Adrenal gland (tissue), 12 donors: ENCODE results near the gene TMEM62. TPM values are rescaled to one million over a fixed set of nuclear protein-coding genes. Genes with fewer than 3 reads are reported as not detected.
A peak's percentile ranks its signal among the peaks of the same experiment; 100 is the strongest.

ENCODE experiments used
- DNase-seq, 7 donors: peaks; one replicate each; pipeline ENCODE4 v3.0.0-alpha.2; 2019 to 2020
- H3K27ac ChIP-seq, 5 donors: fragments of 200-600 bp; sonication (generic) in 4 of 5; 1 replicate in 3 of 5; 2 replicates in 2 of 5; pipeline versions ENCODE4 v1.5.1 to v1.8.0; 2016 to 2020; ENCODE audit warnings: mild to moderate bottlenecking in 1 of 5
- H3K27me3 ChIP-seq: fragments of 200-600 bp; 2 replicates; pipeline ENCODE4 v1.8.0; 2021
- H3K36me3 ChIP-seq, 2 donors: fragments of 200-600 bp; replicated peaks in 1 of 2; 1 replicate in 1 of 2; 2 replicates in 1 of 2; pipeline versions ENCODE4 v1.5.1 to v1.8.0; 2018 to 2022
- H3K4me1 ChIP-seq, 2 donors: fragments of 200-600 bp; replicated peaks in 1 of 2; 1 replicate in 1 of 2; 2 replicates in 1 of 2; pipeline versions ENCODE4 v1.5.1 to v1.8.0; 2018 to 2021
- H3K4me3 ChIP-seq, 4 donors: fragments of 200-600 bp; sonication (generic) in 3 of 4; one replicate each; pipeline ENCODE4 v1.5.1; 2016 to 2018
- H3K9me3 ChIP-seq, 3 donors: fragments of 200-600 bp; sonication (generic) in 1 of 3; replicated peaks in 1 of 3; 1 replicate in 2 of 3; 2 replicates in 1 of 3; pipeline versions ENCODE4 v1.5.1 to v1.8.0; 2016 to 2021
- POLR2A ChIP-seq, 2 donors: fragments of 450-650 bp; IDR thresholded peaks; one replicate each; pipeline ENCODE4 v1.6.1; 2017; ENCODE audit warnings: antibody characterized with exemption in 2 of 2, mild to moderate bottlenecking in 2 of 2, moderate library complexity in 1 of 2
- WGBS, 4 donors: extraction: QIAGEN DNeasy Blood & Tissue Kit in 2 of 4; methylation state at CpG; one replicate each; pipeline versions ENCODE4 v1.1.5 to v1.1.7; 2013 to 2017; 5-methylcytosine and 5-hydroxymethylcytosine counted together
- intact Hi-C, 2 donors: fragments of 100-400 bp; cut with DNase I; formaldehyde crosslinking; loops; one replicate each; pipeline versions ENCODE4 v1.14.1 to v1.15.0; 2022 to 2023
- polyA plus RNA-seq, 3 donors: library from polyadenylated mRNA; stranded (reverse); fragments of 200-250 nt in 2 of 3; fragments of 350-450 nt in 1 of 3; fragmentation: Illumina TruSeq in 1 of 3; extraction: RNeasy Lipid Tissue Mini Kit (QIAGEN cat#74804) in 1 of 3; gene quantifications; one replicate each; pipeline ENCODE4 v1.2.3, GENCODE V29; 2013 to 2014
- total RNA-seq, 9 donors: library from RNA; depleted of rRNA in 4 of 9; stranded (reverse); fragments of >200 nt in 4 of 9; fragments of 120-200 nt in 1 of 9; fragmentation: NEBNext Ultra II Directional in 1 of 9; extraction: Animal tissue kit (Norgen Biotek cat#: 25700) in 1 of 9; gene quantifications; one replicate each; pipeline versions ENCODE4 v1.1.0 to v1.2.4, GENCODE V29; 2013 to 2023
- TF ChIP-seq, protein P1 (sequence below), 6 experiments: fragments of 450-650 bp in 4 of 6; fragments of 200-600 bp in 2 of 6; sonication (generic) in 1 of 6; IDR thresholded peaks; 1 replicate in 5 of 6; 2 replicates in 1 of 6; pipeline versions ENCODE4 v1.5.1 to v1.8.0; 2016 to 2021; ENCODE audit warnings: antibody characterized with exemption in 6 of 6, mild to moderate bottlenecking in 2 of 6, moderate library complexity in 1 of 6
- donor health status: healthy with polysubstance abuse.
- donor health status: Bipolar disorder and iron deficiency.
- donor health status: DM: yes; HTN: yes; CAD: no.
- donor health status: DM: no; HTN: no; CAD: no.
- donor health status: DM: no; HTN: no; CAD: no.
- donor health status: DM: yes; HTN: yes; CAD: no.

Gene TMEM62
- total and polyA plus RNA-seq, 12 donors, result 11.3 to 25.9 (median 18.4) TPM

GRCh38 chr15:43207024-43207423 is 73.6 kb downstream of the TMEM62 start:
- 85 to 93% (median 89%) methylated on average over 9 of the region's 9 CpGs for WGBS, 4 donors
- H3K36me3 ChIP-seq, result no peaks in the 10 kb centered on the region
- peak in 1 of 7 donors; percentile 15 for DNase-seq
- no peak overlapping the region for H3K4me3 ChIP-seq
- no peaks in the 10 kb centered on the region for H3K27me3 ChIP-seq
- intact Hi-C loops, result no loop called here
- no peaks in the 10 kb centered on the region for H3K9me3 ChIP-seq
- TF ChIP-seq POLR2A (IDR thresholded peaks at IDR 0.05), result no peak
- TF ChIP-seq, protein P1, sequence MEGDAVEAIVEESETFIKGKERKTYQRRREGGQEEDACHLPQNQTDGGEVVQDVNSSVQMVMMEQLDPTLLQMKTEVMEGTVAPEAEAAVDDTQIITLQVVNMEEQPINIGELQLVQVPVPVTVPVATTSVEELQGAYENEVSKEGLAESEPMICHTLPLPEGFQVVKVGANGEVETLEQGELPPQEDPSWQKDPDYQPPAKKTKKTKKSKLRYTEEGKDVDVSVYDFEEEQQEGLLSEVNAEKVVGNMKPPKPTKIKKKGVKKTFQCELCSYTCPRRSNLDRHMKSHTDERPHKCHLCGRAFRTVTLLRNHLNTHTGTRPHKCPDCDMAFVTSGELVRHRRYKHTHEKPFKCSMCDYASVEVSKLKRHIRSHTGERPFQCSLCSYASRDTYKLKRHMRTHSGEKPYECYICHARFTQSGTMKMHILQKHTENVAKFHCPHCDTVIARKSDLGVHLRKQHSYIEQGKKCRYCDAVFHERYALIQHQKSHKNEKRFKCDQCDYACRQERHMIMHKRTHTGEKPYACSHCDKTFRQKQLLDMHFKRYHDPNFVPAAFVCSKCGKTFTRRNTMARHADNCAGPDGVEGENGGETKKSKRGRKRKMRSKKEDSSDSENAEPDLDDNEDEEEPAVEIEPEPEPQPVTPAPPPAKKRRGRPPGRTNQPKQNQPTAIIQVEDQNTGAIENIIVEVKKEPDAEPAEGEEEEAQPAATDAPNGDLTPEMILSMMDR (IDR thresholded peaks at IDR 0.05), result no peak
- peaks cover 0 to 3% of the 10 kb centered on the region in 2 donors for H3K4me1 ChIP-seq
- no peak overlapping the region for H3K27ac ChIP-seq

DNA sequence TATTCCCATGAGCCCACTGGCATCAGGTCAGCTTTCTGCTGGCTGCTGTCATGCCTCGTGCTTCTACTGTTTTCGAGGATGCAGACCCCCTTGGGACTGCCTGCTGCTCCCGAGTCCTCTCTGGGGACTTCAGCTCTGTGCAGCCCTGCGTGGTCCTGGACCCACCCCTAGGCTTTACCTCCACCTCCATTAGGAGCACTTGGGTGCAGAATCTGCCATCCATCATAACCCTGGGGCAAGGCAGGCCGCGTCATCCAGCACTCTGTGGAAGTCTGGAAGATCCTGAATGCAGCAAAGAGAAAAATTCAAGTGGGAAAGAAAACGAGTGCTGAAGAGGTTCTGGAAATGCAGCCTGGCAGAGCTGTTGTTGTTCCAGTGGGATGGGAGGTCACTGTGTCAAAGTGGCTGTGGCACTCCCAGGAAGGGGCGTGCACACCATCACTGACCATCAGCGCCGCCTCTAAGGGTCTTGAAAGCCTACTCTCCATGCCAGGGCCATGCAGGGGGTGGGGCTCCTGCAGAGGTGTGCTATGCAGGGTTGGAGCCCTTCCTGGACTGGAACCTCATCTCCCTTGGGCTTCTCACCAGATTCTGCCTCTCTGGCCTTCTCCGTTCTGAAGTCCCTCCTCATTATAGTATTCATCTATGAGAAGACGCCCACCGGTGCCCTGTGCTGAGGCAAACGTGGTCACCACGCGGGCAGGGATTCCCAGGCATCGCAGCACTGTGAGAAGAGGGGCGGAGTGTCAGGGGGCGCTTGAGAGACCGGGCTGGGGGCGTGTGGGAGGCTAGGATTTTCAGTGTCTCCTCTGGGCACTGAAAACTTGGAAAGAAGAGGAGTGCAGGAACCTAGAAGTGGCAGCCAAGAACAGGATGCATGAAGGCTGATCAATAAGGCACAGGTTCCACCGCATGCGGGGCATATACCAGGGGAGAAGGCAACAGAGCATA is 74.9 kb downstream of the TMEM62 start:
- H3K4me1 ChIP-seq, result peaks cover 0 to 3% of the 10 kb centered on the region in 2 donors
- TF ChIP-seq POLR2A (IDR thresholded peaks at IDR 0.05), result no peak
- TF ChIP-seq, protein P1 (IDR thresholded peaks at IDR 0.05), result no peak
- H3K27ac ChIP-seq, result no peak overlapping the region
- intact Hi-C loops, result no loop called here
- DNase-seq, result peak in 2 of 7 donors; percentile 9 to 30
- H3K36me3 ChIP-seq, result no peaks in the 10 kb centered on the region
- H3K27me3 ChIP-seq, result no peaks in the 10 kb centered on the region
- no peaks in the 10 kb centered on the region for H3K9me3 ChIP-seq
- no peak overlapping the region for H3K4me3 ChIP-seq
- 67 to 68% (median 67%) methylated on average over 19 to 23 of the region's 23 CpGs for WGBS, 4 donors

- intact Hi-C loops, result no loop called here
- DNase-seq, result peak in 2 of 7 donors; percentile 16 to 44
- Histone ChIP-seq H3K36me3 (no peaks in the 10 kb centered on the region), H3K4me1 (no peaks in the 10 kb centered on the region), H3K27ac (no peak overlapping the region), H3K27me3 (no peaks in the 10 kb centered on the region), H3K9me3 (no peaks in the 10 kb centered on the region), H3K4me3 (no peak overlapping the region)
- WGBS, 4 donors, result 70 to 80% (median 78%) methylated on average over 5 to 13 of the region's 13 CpGs
- no peak for TF ChIP-seq POLR2A (IDR thresholded peaks at IDR 0.05)
- TF ChIP-seq, protein P1 (IDR thresholded peaks at IDR 0.05), result no peak
Observed at GRCh38 chr15:43209059-43209824, 75.9 kb downstream of the TMEM62 start.

DNA sequence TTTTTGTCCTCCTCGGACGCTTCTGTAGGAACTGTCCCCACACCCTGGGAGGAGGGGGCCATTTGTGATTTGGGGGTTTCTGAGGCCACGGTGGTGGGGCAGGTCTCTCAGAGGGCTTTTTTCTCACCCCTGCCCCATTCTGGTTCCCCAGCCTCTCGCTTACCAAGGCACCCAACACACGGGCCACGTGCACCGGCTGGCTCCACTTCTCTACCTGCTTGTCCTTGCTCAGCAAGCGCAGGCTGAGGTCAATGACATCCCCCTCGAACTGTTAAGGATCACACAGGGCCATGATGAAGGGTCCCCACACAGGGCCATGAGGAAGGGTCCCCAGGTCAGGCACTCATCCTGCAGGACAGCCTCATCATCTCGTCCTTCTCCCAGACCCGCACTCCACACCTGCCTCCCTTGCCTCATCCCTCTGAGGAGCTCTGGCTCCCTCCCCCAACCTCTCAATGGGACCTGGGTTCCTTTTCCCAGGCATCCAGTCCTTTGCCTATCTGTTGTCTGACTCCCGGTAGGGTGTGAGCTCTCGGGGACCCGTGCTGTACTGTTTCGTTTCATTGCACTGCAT is 76.9 kb downstream of the TMEM62 start:
- Histone ChIP-seq H3K36me3 (no peaks in the 10 kb centered on the region), H3K27me3 (no peaks in the 10 kb centered on the region), H3K27ac (no peak overlapping the region), H3K9me3 (no peaks in the 10 kb centered on the region), H3K4me3 (no peak overlapping the region), H3K4me1 (no peaks in the 10 kb centered on the region)
- 64 to 93% (median 82%) methylated on average over 11 to 15 of the region's 15 CpGs for WGBS, 4 donors
- intact Hi-C loops, result no loop called here
- DNase-seq, result peak in 1 of 7 donors; percentile 24
- TF ChIP-seq, protein P1 (IDR thresholded peaks at IDR 0.05), result no peak
- no peak for TF ChIP-seq POLR2A (IDR thresholded peaks at IDR 0.05)
